ENCODE data around the gene SCAPER.

Gene SCAPER

GRCh38 chr15:76664411-76664810 is 240.7 kb downstream of the SCAPER start:
- CTCF ChIA-PET, result no interaction called here
- DNase-seq (ENCODE audit: extremely low spot score), result no peak
- POLR2A ChIA-PET, result interaction anchor here (0.6 kb wide), 1 partner anchor 1206 kb away, joined by 3 read pairs; no protein-coding TSS in a partner anchor
- TF ChIP-seq SUZ12 (IDR thresholded peaks at IDR 0.05) (no peak), FOXA1 (IDR thresholded peaks at IDR 0.05) (no peak), NFRKB (IDR thresholded peaks at IDR 0.05) (no peak), CTBP1 (IDR thresholded peaks at IDR 0.05; ENCODE audit: borderline replicate concordance) (no peak), FOXK2 (IDR thresholded peaks at IDR 0.05) (no peak), FOXM1 (IDR thresholded peaks at IDR 0.05; ENCODE audit: borderline replicate concordance) (no peak)

- TF ChIP-seq FOXA1 (IDR thresholded peaks at IDR 0.05) (no peak), BHLHE40 (IDR thresholded peaks at IDR 0.05; ENCODE audit: borderline replicate concordance) (no peak), CTBP1 (IDR thresholded peaks at IDR 0.05; ENCODE audit: borderline replicate concordance) (no peak), FOXM1 (IDR thresholded peaks at IDR 0.05; ENCODE audit: borderline replicate concordance) (no peak), ARNT (IDR thresholded peaks at IDR 0.05) (no peak), ZNF384 (IDR thresholded peaks at IDR 0.05) (no peak), LEF1 (IDR thresholded peaks at IDR 0.05; ENCODE audit: borderline replicate concordance) (no peak), SUZ12 (IDR thresholded peaks at IDR 0.05) (no peak), ELF4 (IDR thresholded peaks at IDR 0.05) (no peak), TARDBP (IDR thresholded peaks at IDR 0.05) (no peak), PKNOX1 (IDR thresholded peaks at IDR 0.05) (no peak), L3MBTL2 (conservative IDR thresholded peaks at IDR 0.05) (no peak), NFRKB (IDR thresholded peaks at IDR 0.05) (no peak), SP1 (IDR thresholded peaks at IDR 0.05) (no peak), HDGF (IDR thresholded peaks at IDR 0.05; ENCODE audit: borderline replicate concordance) (no peak), FOXK2 (IDR thresholded peaks at IDR 0.05) (no peak)
- DNase-seq (ENCODE audit: extremely low spot score), result no peak
- ChIA-PET POLR2A (no interaction called here), CTCF (no interaction called here)
Measured at GRCh38 chr15:76663529-76663928, 241.6 kb downstream of the SCAPER start.

- ChIA-PET POLR2A (no interaction called here), CTCF (interaction anchor here (0.6 kb wide), 1 partner anchor 498 kb away, joined by 3 read pairs; no protein-coding TSS in a partner anchor)
- no peak for DNase-seq (ENCODE audit: extremely low spot score)
- TF ChIP-seq HDGF (IDR thresholded peaks at IDR 0.05; ENCODE audit: borderline replicate concordance), result no peak
- no peak for TF ChIP-seq PKNOX1 (IDR thresholded peaks at IDR 0.05)
- no peak for TF ChIP-seq BHLHE40 (IDR thresholded peaks at IDR 0.05; ENCODE audit: borderline replicate concordance)
- TF ChIP-seq FOXA1 (IDR thresholded peaks at IDR 0.05), result no peak
- TF ChIP-seq FOXM1 (IDR thresholded peaks at IDR 0.05; ENCODE audit: borderline replicate concordance), result no peak
- TF ChIP-seq FOXK2 (IDR thresholded peaks at IDR 0.05), result no peak
- TF ChIP-seq NFRKB (IDR thresholded peaks at IDR 0.05), result no peak
Measured at GRCh38 chr15:76648732-76649444, 256.3 kb downstream of the SCAPER start.

GRCh38 chr15:76647612-76648011 is 257.5 kb downstream of the SCAPER start:
- no peak for DNase-seq (ENCODE audit: extremely low spot score)
- TF ChIP-seq SUZ12 (IDR thresholded peaks at IDR 0.05) (no peak), ZNF384 (IDR thresholded peaks at IDR 0.05) (no peak), FOXA1 (IDR thresholded peaks at IDR 0.05) (no peak), HDGF (IDR thresholded peaks at IDR 0.05; ENCODE audit: borderline replicate concordance) (no peak), PKNOX1 (IDR thresholded peaks at IDR 0.05) (no peak), CTBP1 (IDR thresholded peaks at IDR 0.05; ENCODE audit: borderline replicate concordance) (no peak)
- ChIA-PET CTCF (no interaction called here), POLR2A (no interaction called here)

- POLR2A ChIA-PET, result no interaction called here
- DNase-seq (ENCODE audit: extremely low spot score), result no peak
- TF ChIP-seq L3MBTL2 (conservative IDR thresholded peaks at IDR 0.05) (no peak), SUZ12 (IDR thresholded peaks at IDR 0.05) (no peak), PKNOX1 (IDR thresholded peaks at IDR 0.05) (no peak)
- CTCF ChIA-PET, result interaction anchor here (0.6 kb wide), 1 partner anchor 153 kb away, joined by 3 read pairs; no protein-coding TSS in a partner anchor
Measured at GRCh38 chr15:76644646-76645045, 260.5 kb downstream of the SCAPER start.

- DNase-seq (ENCODE audit: extremely low spot score), result no peak
- ChIA-PET CTCF (interaction anchor here (0.6 to 1.2 kb wide), 2 partner anchors 15 to 17 kb away, joined by 3 read pairs; no protein-coding TSS in a partner anchor), POLR2A (no interaction called here)
- TF ChIP-seq ARNT (IDR thresholded peaks at IDR 0.05), result no peak
- TF ChIP-seq ELF4 (IDR thresholded peaks at IDR 0.05), result no peak; the same call in 1 of the 2 replicates
- no peak for TF ChIP-seq HDGF (IDR thresholded peaks at IDR 0.05; ENCODE audit: borderline replicate concordance)
- no peak for TF ChIP-seq CTBP1 (IDR thresholded peaks at IDR 0.05; ENCODE audit: borderline replicate concordance)
- TF ChIP-seq LEF1 (IDR thresholded peaks at IDR 0.05; ENCODE audit: borderline replicate concordance), result no peak
- TF ChIP-seq SP1 (IDR thresholded peaks at IDR 0.05), result no peak
- no peak for TF ChIP-seq FOXM1 (IDR thresholded peaks at IDR 0.05; ENCODE audit: borderline replicate concordance)
Measured at GRCh38 chr15:76642671-76643070, 262.5 kb downstream of the SCAPER start.

Data from HEK293T (cell line).